ENCODE measurements around the gene VPS13D.

VPS13D gene

DNA sequence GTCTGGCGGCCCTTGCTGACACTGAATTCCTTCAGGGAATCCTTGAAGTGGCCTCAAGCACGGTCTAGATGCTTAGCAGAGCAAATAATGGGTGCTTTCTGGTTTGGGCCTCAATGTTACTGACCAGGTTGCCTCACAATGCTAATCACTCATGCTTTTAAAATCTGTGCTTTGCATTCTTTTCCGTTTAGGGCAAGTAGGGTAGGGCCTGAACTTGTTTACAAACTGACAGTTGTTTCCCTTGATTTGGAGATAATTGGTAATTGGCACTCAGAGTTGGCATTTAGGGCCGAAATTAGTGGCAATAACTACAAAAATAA lies 1.4 kb downstream of the VPS13D start:
- H3K9me3 ChIP-seq (ENCODE audit: control insufficient read depth, low read length), result no peaks in the 10 kb centered on the region
- H3K27ac ChIP-seq (ENCODE audit: low read depth, low read length, severe bottlenecking), result no peak overlapping the region
- H3K4me1 ChIP-seq (ENCODE audit: control insufficient read depth, insufficient read depth, low read length, poor library complexity, severe bottlenecking), result peaks cover 4% of the 10 kb centered on the region
- 43 to 53% methylated on average over 2 to 4 of the region's 4 CpGs for WGBS, 2 experiments (ENCODE audit: insufficient coverage in 2 of 2)
- H3K4me3 ChIP-seq (ENCODE audit: extremely low read depth, insufficient read depth, low read length, poor library complexity, severe bottlenecking), result peak overlapping the region; percentile 95
- peaks cover 10% of the 10 kb centered on the region for H3K36me3 ChIP-seq (ENCODE audit: control insufficient read depth, insufficient read depth, low read length)

DNA sequence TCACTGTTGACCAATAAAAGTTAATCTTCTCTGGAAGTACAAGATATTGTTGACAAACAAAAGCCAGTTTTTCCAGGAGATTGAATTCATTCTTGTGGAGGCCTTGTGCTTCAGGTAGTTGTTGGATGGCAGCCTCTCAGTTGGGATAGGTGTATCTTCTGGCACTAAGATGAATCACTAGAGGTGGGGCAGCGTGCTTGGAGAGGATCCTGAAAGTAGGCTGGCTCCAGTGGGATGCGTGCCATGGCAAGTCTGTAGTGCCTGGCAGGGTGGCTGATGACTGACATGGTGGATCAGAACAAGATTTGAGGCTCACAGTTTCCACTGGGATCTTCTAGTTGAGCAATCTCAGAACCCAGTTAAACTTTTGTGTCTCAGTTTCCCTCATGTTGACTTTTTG lies 2.4 kb downstream of the VPS13D start:
- H3K36me3 ChIP-seq (ENCODE audit: control insufficient read depth, insufficient read depth, low read length), result peaks cover 18% of the 10 kb centered on the region
- H3K4me1 ChIP-seq (ENCODE audit: control insufficient read depth, insufficient read depth, low read length, poor library complexity, severe bottlenecking), result peaks cover 4% of the 10 kb centered on the region
- no peaks in the 10 kb centered on the region for H3K9me3 ChIP-seq (ENCODE audit: control insufficient read depth, low read length)
- 100% methylated on average over 1 to 2 of the region's 2 CpGs for WGBS, 2 experiments (ENCODE audit: insufficient coverage in 2 of 2)
- H3K4me3 ChIP-seq (ENCODE audit: extremely low read depth, insufficient read depth, low read length, poor library complexity, severe bottlenecking), result no peak overlapping the region
- H3K27ac ChIP-seq (ENCODE audit: low read depth, low read length, severe bottlenecking), result no peak overlapping the region

GRCh38 chr1:12244078-12244477 lies 14.2 kb downstream of the VPS13D start:
- WGBS, 2 experiments (ENCODE audit: insufficient coverage in 2 of 2), result 80 to 83% methylated on average over 1 of the region's 2 CpGs
- Histone ChIP-seq H3K27ac (ENCODE audit: low read depth, low read length, severe bottlenecking) (no peak overlapping the region), H3K9me3 (ENCODE audit: control insufficient read depth, low read length) (no peaks in the 10 kb centered on the region), H3K36me3 (ENCODE audit: control insufficient read depth, insufficient read depth, low read length) (peaks cover 39% of the 10 kb centered on the region), H3K4me1 (ENCODE audit: control insufficient read depth, insufficient read depth, low read length, poor library complexity, severe bottlenecking) (no peaks in the 10 kb centered on the region), H3K4me3 (ENCODE audit: extremely low read depth, insufficient read depth, low read length, poor library complexity, severe bottlenecking) (no peak overlapping the region)

DNA sequence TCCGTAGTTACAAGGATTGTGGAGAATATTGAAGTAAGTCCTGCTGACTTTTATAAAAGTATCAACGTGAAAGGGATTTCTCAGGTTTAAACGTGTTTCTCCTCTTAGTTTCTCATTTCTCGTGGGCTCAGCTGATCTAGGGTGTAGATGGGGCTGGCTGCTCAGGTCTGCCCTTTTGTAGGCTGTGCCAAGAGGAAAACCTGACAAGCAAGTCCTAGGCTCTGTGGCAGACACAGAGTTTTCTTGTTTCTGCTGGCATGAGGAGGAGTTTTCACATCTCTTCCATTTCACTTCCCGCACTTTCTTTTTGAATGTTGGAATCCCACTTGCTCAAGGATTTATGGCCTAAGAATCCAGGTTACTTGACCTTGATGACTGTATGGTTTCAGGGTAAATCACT lies 14.8 kb downstream of the VPS13D start:
- H3K4me3 ChIP-seq (ENCODE audit: extremely low read depth, insufficient read depth, low read length, poor library complexity, severe bottlenecking), result no peak overlapping the region
- no peaks in the 10 kb centered on the region for H3K4me1 ChIP-seq (ENCODE audit: control insufficient read depth, insufficient read depth, low read length, poor library complexity, severe bottlenecking)
- H3K9me3 ChIP-seq (ENCODE audit: control insufficient read depth, low read length), result no peaks in the 10 kb centered on the region
- H3K27ac ChIP-seq (ENCODE audit: low read depth, low read length, severe bottlenecking), result no peak overlapping the region
- peaks cover 43% of the 10 kb centered on the region for H3K36me3 ChIP-seq (ENCODE audit: control insufficient read depth, insufficient read depth, low read length)
- WGBS, 2 experiments (ENCODE audit: insufficient coverage in 2 of 2), result 90 to 93% methylated on average over 1 to 2 of the region's 5 CpGs

DNA sequence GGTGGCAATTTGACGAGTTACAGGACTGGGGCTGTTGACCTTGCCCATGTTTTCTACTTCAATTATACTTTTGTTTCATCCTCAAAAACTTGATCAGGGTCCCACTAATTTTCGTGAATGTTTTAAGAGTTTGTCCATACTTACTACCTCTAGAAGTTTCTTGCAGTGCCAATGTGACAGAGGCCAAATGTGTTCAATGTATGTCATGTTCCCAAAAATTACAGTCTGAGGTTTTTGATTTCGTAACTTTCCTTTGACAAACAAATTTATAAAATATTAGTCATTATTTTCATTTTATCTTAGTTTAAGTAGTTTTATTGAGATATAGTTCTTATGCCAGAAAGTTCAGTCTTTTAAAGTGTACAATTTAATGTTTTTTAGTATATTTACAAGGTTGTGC lies 15.3 kb downstream of the VPS13D start:
- no peaks in the 10 kb centered on the region for H3K9me3 ChIP-seq (ENCODE audit: control insufficient read depth, low read length)
- H3K27ac ChIP-seq (ENCODE audit: low read depth, low read length, severe bottlenecking), result no peak overlapping the region
- no peaks in the 10 kb centered on the region for H3K4me1 ChIP-seq (ENCODE audit: control insufficient read depth, insufficient read depth, low read length, poor library complexity, severe bottlenecking)
- peaks cover 49% of the 10 kb centered on the region for H3K36me3 ChIP-seq (ENCODE audit: control insufficient read depth, insufficient read depth, low read length)
- H3K4me3 ChIP-seq (ENCODE audit: extremely low read depth, insufficient read depth, low read length, poor library complexity, severe bottlenecking), result no peak overlapping the region
- WGBS, 2 experiments (ENCODE audit: insufficient coverage in 2 of 2), result 86 to 100% methylated on average over 1 of the region's 3 CpGs

- Histone ChIP-seq H3K36me3 (ENCODE audit: control insufficient read depth, insufficient read depth, low read length) (peaks cover 54% of the 10 kb centered on the region), H3K27ac (ENCODE audit: low read depth, low read length, severe bottlenecking) (no peak overlapping the region), H3K9me3 (ENCODE audit: control insufficient read depth, low read length) (no peaks in the 10 kb centered on the region), H3K4me1 (ENCODE audit: control insufficient read depth, insufficient read depth, low read length, poor library complexity, severe bottlenecking) (no peaks in the 10 kb centered on the region), H3K4me3 (ENCODE audit: extremely low read depth, insufficient read depth, low read length, poor library complexity, severe bottlenecking) (no peak overlapping the region)
Observed at GRCh38 chr1:12245733-12246132, 15.9 kb downstream of the VPS13D start.

GRCh38 chr1:12246584-12246983 lies 16.8 kb downstream of the VPS13D start:
- Histone ChIP-seq H3K4me3 (ENCODE audit: extremely low read depth, insufficient read depth, low read length, poor library complexity, severe bottlenecking) (no peak overlapping the region), H3K36me3 (ENCODE audit: control insufficient read depth, insufficient read depth, low read length) (peaks cover 60% of the 10 kb centered on the region), H3K9me3 (ENCODE audit: control insufficient read depth, low read length) (no peaks in the 10 kb centered on the region), H3K4me1 (ENCODE audit: control insufficient read depth, insufficient read depth, low read length, poor library complexity, severe bottlenecking) (no peaks in the 10 kb centered on the region), H3K27ac (ENCODE audit: low read depth, low read length, severe bottlenecking) (no peak overlapping the region)
- WGBS, 2 experiments (ENCODE audit: insufficient coverage in 2 of 2), result 95 to 97% methylated on average over 5 of the region's 6 CpGs

DNA sequence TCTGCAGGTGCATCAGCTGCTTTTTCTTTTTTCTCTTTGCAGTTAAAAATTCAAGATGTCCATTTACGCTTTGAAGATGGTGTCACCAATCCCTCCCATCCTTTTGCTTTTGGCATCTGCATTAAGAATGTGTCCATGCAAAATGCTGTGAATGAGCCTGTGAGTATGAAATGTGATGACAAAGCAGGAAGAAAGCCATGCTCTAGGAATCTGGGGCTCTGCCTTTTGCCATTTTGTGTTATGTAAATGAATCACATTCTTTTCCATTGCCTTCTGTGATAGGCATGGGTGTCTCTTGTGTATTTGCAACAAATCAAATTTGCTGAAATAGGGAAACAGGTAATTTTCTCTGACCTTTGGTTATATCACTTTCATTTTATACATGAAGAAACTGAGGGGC lies 19.4 kb downstream of the VPS13D start:
- peaks cover 64% of the 10 kb centered on the region for H3K36me3 ChIP-seq (ENCODE audit: control insufficient read depth, insufficient read depth, low read length)

DNA sequence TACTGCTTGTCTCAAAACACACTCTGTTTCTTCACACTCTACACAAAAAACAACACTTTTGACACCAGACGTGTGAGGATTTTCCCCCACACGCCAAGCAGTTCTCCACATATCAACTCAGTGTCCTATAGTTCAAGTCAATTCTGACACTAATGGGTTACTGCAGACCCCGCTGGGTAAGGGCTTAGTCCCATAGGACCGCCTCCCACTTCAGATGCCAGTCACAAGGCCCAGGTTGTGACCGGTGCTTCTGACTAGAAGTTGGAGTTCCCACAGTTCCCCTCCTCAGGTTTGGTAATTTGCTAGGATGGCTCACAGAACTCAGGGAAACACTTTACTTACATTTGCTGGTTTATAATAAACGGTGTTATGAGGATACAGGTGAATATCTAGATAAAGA lies 19.9 kb downstream of the VPS13D start:
- Histone ChIP-seq H3K4me3 (ENCODE audit: extremely low read depth, insufficient read depth, low read length, poor library complexity, severe bottlenecking) (no peak overlapping the region), H3K4me1 (ENCODE audit: control insufficient read depth, insufficient read depth, low read length, poor library complexity, severe bottlenecking) (no peaks in the 10 kb centered on the region), H3K27ac (ENCODE audit: low read depth, low read length, severe bottlenecking) (no peak overlapping the region), H3K9me3 (ENCODE audit: control insufficient read depth, low read length) (no peaks in the 10 kb centered on the region), H3K36me3 (ENCODE audit: control insufficient read depth, insufficient read depth, low read length) (peaks cover 62% of the 10 kb centered on the region)
- WGBS, 2 experiments (ENCODE audit: insufficient coverage in 2 of 2), result 79 to 80% methylated on average over 4 to 5 of the region's 6 CpGs

More for the DNA sequence above, 19.4 kb downstream of the VPS13D start:
- 100% methylated on average over 1 of the region's 1 CpG; no CpG with 5 or more reads in 1 of the 2 experiments for WGBS, 2 experiments (ENCODE audit: insufficient coverage in 2 of 2)
- Histone ChIP-seq H3K4me1 (ENCODE audit: control insufficient read depth, insufficient read depth, low read length, poor library complexity, severe bottlenecking) (no peaks in the 10 kb centered on the region), H3K9me3 (ENCODE audit: control insufficient read depth, low read length) (no peaks in the 10 kb centered on the region), H3K4me3 (ENCODE audit: extremely low read depth, insufficient read depth, low read length, poor library complexity, severe bottlenecking) (no peak overlapping the region), H3K27ac (ENCODE audit: low read depth, low read length, severe bottlenecking) (no peak overlapping the region)

GRCh38 chr1:12251442-12251841 lies 21.6 kb downstream of the VPS13D start:
- Histone ChIP-seq H3K36me3 (ENCODE audit: control insufficient read depth, insufficient read depth, low read length) (peaks cover 57% of the 10 kb centered on the region), H3K4me3 (ENCODE audit: extremely low read depth, insufficient read depth, low read length, poor library complexity, severe bottlenecking) (no peak overlapping the region), H3K9me3 (ENCODE audit: control insufficient read depth, low read length) (no peaks in the 10 kb centered on the region), H3K4me1 (ENCODE audit: control insufficient read depth, insufficient read depth, low read length, poor library complexity, severe bottlenecking) (no peaks in the 10 kb centered on the region), H3K27ac (ENCODE audit: low read depth, low read length, severe bottlenecking) (no peak overlapping the region)
- 94% methylated on average over 5 of the region's 5 CpGs for WGBS, 2 experiments (ENCODE audit: insufficient coverage in 2 of 2)

- no peaks in the 10 kb centered on the region for H3K4me1 ChIP-seq (ENCODE audit: control insufficient read depth, insufficient read depth, low read length, poor library complexity, severe bottlenecking)
- WGBS, 2 experiments (ENCODE audit: insufficient coverage in 2 of 2), result 93 to 100% methylated on average over 2 of the region's 2 CpGs
- no peak overlapping the region for H3K27ac ChIP-seq (ENCODE audit: low read depth, low read length, severe bottlenecking)
- no peaks in the 10 kb centered on the region for H3K9me3 ChIP-seq (ENCODE audit: control insufficient read depth, low read length)
- peaks cover 78% of the 10 kb centered on the region for H3K36me3 ChIP-seq (ENCODE audit: control insufficient read depth, insufficient read depth, low read length)
- H3K4me3 ChIP-seq (ENCODE audit: extremely low read depth, insufficient read depth, low read length, poor library complexity, severe bottlenecking), result no peak overlapping the region
Observed at GRCh38 chr1:12255913-12256312, 26.1 kb downstream of the VPS13D start.

DNA sequence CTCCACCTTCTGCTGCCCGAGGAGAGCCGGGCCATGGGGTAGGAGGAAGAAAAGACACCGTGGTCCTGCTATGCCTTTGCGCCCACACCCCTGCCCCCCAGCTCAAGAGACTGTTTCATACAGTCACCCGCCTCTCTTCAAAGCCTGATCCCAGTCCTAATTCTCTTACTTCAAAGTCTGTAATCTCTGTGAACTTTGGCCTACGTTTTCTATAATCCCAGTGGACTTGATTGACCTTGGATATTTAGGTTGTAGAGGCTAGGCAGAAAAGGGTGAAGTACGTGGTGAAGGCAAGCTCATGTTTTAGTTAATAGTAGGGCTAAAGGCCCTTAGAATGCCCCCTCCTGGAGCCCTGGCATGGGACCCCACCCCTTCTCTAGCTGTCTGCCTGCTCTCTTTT lies 28.4 kb downstream of the VPS13D start:
- WGBS, 2 experiments (ENCODE audit: insufficient coverage in 2 of 2), result 100% methylated on average over 2 to 4 of the region's 7 CpGs
- Histone ChIP-seq H3K36me3 (ENCODE audit: control insufficient read depth, insufficient read depth, low read length) (peaks cover 84% of the 10 kb centered on the region), H3K27ac (ENCODE audit: low read depth, low read length, severe bottlenecking) (no peak overlapping the region), H3K4me1 (ENCODE audit: control insufficient read depth, insufficient read depth, low read length, poor library complexity, severe bottlenecking) (no peaks in the 10 kb centered on the region), H3K4me3 (ENCODE audit: extremely low read depth, insufficient read depth, low read length, poor library complexity, severe bottlenecking) (no peak overlapping the region), H3K9me3 (ENCODE audit: control insufficient read depth, low read length) (no peaks in the 10 kb centered on the region)
